OCI-M2 (cell line): ENCODE results near the gene RNASE11.

Experiments
- DNase-seq: peaks from one replicate; lab custom pipeline; 2025; ENCODE audit not compliant: unreplicated experiment; lab: John Stamatoyannopoulos, UW

The RNASE11 gene

GRCh38 chr14:20546877-20547276 is 40.9 kb downstream of the RNASE11 start:
- no peak for DNase-seq

- DNase-seq: no peak
Measured at GRCh38 chr14:20539906-20540305, 47.9 kb downstream of the RNASE11 start.
